Stomach (tissue), 4 donors: ENCODE results near the gene CDK2AP2.

Source experiments
- POLR2A ChIP-seq, 4 donors: fragments of 450-650 bp; IDR thresholded peaks; one replicate each; pipeline ENCODE4 v1.6.1; 2016; ENCODE audit warnings: antibody characterized with exemption in 4 of 4, control low read depth in 2 of 4, mild to moderate bottlenecking in 1 of 4, moderate library complexity in 1 of 4
- POLR2AphosphoS5 ChIP-seq, 3 donors: sonication (generic); formaldehyde crosslinking; IDR thresholded peaks; one replicate each; pipeline ENCODE4 v1.6.1; 2016; ENCODE audit warnings: antibody characterized with exemption in 3 of 3

DNA sequence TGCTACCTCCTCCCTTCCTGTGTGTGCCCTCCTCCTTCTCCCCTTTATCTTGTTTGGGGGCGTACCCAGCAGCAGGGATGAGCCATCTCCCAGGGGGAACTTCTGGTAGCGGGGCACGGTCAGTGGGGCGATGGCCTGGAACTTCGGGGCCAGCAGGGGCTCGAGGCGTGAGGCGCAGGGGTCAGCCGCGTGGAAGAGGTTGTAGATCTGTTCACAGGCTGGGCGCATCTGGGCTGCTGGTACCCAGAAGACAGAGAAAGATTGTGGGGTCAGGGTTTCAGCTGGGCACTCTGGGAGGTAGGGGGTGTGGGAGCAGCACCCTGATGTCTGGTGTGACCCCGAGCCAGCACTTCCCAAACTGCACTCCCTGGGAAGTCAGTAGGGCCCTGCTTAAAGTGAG is 11.8 kb downstream of the CDK2AP2 start:
- TF ChIP-seq POLR2AphosphoS5 (IDR thresholded peaks at IDR 0.05) (no peak), POLR2A (IDR thresholded peaks at IDR 0.05) (no peak)
